ENCODE data around the gene WBP1.
"Not testable (repeated sequence)": the region's sequence is repeated elsewhere in the genome, so short reads cannot be mapped to it uniquely, and the experiment has no call there.

WBP1 gene

DNA sequence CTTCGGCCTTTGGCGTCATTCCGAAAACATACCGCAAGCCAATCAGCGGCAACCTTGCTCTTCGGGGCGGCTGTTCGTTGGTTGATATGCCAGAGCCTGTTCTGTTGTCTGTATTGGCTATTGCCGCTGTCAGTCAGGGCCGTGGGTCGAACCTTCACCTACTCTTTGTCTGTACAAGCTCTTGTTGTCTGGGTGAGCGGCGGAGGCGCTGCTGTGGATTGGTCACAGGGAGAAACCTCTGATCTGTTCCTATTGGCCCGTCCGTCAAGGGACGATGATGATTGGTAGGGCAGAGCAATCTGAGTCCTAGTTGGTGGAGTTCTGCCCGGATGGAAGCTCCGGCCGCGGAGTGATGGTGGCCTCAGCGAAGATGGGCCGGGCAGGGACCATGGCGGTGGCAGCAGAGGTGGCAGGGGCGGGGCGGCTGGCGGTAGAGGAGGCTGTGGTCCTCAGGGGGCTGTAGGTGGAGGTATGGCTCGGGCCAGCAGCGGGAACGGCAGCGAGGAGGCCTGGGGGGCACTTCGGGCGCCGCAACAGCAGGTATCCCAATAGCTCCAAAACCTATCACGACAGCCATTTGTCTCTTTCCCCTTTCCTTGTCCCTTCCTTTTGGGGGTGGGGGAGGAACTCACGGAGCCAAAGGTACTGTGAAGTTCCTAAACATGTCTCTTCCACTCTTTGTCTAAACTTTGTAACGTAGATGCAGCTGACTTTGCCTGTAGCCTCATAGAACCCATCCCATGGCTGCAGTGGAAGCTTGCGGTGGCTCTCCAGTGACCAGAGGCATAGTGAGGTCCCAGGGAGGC is at the start of gene WBP1:
Gene WBP1 (plus strand): TSS at position 307 of the 806 bp plus-strand sequence. CDS start 165 bp downstream, at position 472.
- peak; percentile 97 for FAIRE-seq
- DNase-seq (ENCODE audit: insufficient read length, low spot score), result peak; percentile 100

DNA sequence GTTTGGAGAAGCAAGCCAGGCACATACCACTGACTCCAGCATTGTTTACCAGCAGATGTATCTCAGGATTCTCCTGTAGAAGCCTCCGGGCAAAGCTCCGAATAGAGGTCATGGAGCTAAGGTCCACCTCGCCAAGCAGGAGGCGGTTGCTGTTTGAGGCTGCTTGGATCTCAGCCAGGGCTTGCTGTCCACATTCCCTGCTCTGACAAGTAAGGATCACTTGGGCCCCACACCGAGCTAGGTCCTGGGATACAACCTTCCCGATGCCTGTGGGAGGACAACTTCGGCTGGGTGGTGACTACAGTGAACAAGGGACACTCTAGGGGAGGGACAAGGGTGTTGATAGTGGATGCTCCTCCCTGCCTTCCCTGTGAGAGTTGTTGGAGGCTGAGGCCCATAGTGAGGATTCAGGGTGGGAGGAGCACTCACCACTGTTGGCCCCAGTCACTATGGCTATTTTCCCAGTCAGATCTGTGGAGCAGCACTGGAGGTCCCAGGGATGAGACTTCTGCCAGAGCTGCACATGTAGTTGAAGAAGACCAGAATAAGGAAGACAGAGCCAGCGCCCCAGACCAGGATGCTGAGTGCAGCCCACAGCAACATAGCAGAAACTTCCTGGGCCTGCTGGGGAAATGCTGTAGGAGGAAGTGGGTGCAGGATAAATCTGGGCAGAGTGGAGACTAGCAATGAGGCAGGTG is 45.1 kb upstream of the WBP1 start:
- DNase-seq (ENCODE audit: insufficient read length, low spot score) (no peak), FAIRE-seq (no peak)

- no peak for FAIRE-seq
- DNase-seq (ENCODE audit: insufficient read length, low spot score), result no peak
These were observed 43.8 kb upstream of the WBP1 start for GRCh38 chr2:74414441-74414840.

DNA sequence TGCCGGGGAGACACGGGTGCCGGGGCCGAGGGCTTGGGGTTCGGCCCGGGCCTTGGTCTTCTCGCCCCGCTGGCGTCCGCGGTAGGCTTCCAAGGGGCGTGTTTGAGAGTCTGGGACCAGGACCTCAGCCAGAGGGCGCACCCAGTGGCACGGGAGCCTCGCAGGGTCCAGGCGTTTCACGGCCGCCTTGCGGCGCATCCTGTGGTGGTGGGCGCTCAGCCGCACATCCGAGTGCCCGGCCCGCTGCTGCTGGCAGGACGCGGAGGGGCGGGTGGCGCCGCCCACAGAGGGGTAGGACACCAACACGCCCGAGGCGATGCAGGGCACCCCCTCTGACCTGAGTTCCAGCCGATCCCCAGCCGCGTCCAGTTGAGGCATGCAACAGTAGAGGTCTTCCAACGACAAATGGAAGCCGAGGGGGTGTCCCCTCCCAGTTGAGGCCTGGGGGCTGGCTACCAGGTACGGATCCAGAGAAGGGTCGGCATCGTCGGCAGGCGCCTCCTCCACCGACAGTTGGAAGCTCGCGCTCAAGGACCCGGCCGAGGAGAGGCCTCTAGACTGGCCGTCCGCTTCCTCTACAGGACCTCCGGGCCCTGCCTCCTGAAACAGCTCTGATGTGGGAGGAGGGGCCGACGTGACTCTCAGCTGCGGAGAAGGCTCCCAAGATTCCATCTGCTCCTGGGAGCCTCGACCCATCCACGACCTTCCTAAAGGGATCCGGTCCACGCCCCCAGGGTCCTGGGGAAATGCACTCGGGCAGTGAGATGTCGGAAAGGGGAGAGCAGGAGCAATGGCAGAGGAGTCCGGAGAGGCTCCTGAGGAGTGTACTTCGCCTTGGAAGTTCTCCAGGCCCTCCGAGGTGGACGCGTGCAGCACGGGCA is 43.1 kb upstream of the WBP1 start:
- no peak for DNase-seq (ENCODE audit: insufficient read length, low spot score)
- FAIRE-seq, result no peak

- FAIRE-seq, result no peak
- no peak for DNase-seq (ENCODE audit: insufficient read length, low spot score)
These were observed 42.4 kb upstream of the WBP1 start for GRCh38 chr2:74415762-74416395.

- FAIRE-seq (no peak), DNase-seq (ENCODE audit: insufficient read length, low spot score) (no peak)
These were observed 41.5 kb upstream of the WBP1 start for GRCh38 chr2:74416778-74417177.

GRCh38 chr2:74417197-74417596 is 41.0 kb upstream of the WBP1 start:
- no peak for DNase-seq (ENCODE audit: insufficient read length, low spot score)
- no peak for FAIRE-seq

- DNase-seq (ENCODE audit: insufficient read length, low spot score) (no peak), FAIRE-seq (no peak)
These were observed 40.5 kb upstream of the WBP1 start for GRCh38 chr2:74417763-74418162.

GRCh38 chr2:74418312-74418711 is 39.9 kb upstream of the WBP1 start:
- FAIRE-seq (no peak), DNase-seq (ENCODE audit: insufficient read length, low spot score) (no peak)

- DNase-seq (ENCODE audit: insufficient read length, low spot score) (no peak), FAIRE-seq (no peak)
These were observed 38.9 kb upstream of the WBP1 start for GRCh38 chr2:74419345-74419744.

- no peak for FAIRE-seq
- no peak for DNase-seq (ENCODE audit: insufficient read length, low spot score)
These were observed 38.2 kb upstream of the WBP1 start for GRCh38 chr2:74420006-74420405.

DNA sequence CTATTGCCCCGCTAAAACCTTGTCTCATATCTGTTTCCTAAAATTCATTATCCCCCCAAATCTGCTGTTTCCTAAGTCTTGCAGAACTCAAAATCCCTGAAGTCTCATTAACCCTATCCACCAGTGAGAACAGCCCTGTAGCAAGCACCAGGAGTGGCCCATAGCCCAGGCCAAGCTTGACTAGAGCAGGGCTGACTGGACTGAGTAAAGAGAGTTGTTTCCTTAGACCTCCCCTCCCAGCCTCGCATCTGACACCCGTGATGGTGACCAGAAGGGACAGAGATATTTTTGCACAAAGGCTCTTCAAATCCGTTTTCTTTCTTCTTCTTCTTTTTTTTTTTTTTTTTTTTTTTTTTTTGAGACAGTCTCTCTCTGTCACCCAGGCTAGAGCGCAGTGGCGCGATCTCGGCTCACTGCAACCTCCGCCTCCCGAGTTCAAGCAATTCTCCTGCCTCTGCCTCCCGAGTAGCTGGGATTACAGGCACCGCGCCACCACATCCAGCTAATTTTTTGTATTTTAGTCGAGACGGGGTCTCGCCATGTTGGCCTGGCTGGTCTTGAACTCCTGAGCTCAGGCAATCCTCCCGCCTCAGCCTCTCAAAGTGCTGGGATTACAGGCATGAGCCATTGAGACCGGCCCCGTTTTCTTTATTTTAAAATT is 37.7 kb upstream of the WBP1 start:
- not testable (repeated sequence) for DNase-seq (ENCODE audit: insufficient read length, low spot score); FAIRE-seq

GRCh38 chr2:74421221-74421870 is 36.9 kb upstream of the WBP1 start, which contains the start of the genes C2orf81 and WDR54:
Gene C2orf81, minus strand, starts transcription at chr2:74421619. Its CDS starts 59 bp downstream, at chr2:74421560.
Gene WDR54, plus strand, starts transcription at chr2:74421730. Its CDS starts 424 bp downstream, at chr2:74422154.
- DNase-seq (ENCODE audit: insufficient read length, low spot score) (peak; percentile 96), FAIRE-seq (peak; percentile 99)

DNA sequence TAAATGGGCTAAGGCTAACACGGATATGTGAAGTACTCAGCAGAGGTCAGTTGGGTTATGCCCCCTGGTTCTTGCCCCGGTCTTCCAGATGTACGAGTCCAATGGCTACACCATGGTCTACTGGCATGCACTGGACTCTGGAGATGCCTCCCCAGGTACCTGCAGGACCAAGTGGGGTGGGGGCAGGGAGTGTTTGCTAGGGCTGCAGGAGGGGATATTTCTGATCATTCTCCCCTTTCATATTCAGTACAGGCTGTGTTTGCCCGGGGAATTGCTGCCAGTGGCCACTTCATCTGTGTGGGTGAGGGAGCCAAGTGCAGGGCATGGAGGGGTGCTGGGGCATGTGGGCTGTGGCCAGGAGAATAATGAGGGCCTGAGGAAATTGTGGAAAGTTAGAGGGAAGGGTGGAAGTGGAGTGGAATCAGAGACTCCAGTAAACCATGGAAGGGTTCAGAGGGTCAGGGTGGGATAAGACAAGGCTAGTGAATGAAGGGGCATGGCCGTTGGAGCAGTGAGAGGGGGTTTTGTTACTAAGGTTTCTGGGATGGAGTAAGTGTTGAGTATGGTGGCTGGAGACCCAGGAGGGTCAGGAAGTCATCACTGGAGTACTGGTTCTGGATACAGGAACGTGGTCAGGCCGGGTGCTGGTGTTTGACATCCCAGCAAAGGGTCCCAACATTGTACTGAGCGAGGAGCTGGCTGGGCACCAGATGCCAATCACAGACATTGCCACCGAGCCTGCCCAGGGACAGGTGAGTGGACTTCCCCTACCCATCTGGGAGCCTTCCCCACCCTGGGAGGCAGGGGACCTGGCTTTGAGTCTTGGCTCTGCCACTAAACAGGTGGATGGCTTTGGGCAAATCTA is 34.8 kb upstream of the WBP1 start:
- no peak for DNase-seq (ENCODE audit: insufficient read length, low spot score)
- FAIRE-seq, result no peak

DNA sequence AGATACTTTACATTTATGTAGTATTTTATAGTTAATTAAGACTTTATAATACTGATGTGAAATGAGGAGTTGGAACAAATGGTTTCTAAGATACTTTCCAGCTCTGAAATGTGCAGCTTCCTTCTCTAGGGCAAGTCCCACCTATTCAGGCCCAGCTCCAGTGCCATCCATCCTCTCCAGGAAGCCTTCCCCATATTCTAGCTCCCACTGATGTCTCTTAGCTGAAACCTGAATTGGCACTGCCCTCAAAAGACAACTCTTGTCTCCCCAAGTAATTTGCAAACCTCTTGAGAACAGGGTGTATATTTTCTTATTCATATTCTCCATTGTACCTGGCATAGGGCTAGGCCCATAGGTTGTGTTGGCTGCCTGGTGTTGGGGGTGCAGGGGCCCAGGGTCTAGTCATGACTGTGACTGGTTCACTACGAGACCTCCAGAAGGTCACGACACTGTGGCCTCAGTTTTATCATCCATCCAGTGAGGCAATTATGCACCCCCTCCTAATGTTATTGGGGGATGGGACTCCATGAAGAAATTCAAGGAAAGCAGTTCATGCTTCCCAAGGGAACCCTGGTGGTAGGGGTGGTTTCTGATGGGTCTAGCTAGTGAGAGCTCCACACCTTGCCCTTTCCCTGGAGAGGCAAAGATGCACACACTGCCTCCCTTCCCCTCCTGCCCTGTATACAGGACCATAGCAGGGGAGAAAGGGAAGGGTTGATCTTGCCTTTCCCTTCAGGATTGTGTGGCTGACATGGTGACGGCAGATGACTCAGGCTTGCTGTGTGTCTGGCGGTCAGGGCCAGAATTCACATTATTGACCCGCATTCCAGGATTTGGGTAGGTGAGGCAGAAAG is 33.9 kb upstream of the WBP1 start:
- DNase-seq (ENCODE audit: insufficient read length, low spot score) (no peak), FAIRE-seq (no peak)

- DNase-seq (ENCODE audit: insufficient read length, low spot score) (no peak), FAIRE-seq (no peak)
These were observed 33.2 kb upstream of the WBP1 start for GRCh38 chr2:74424995-74425406.

GRCh38 chr2:74425523-74425922 is 32.7 kb upstream of the WBP1 start:
- DNase-seq (ENCODE audit: insufficient read length, low spot score) (no peak), FAIRE-seq (no peak)
